Measurements from ENCODE around the gene PARVG.

PARVG gene

DNA sequence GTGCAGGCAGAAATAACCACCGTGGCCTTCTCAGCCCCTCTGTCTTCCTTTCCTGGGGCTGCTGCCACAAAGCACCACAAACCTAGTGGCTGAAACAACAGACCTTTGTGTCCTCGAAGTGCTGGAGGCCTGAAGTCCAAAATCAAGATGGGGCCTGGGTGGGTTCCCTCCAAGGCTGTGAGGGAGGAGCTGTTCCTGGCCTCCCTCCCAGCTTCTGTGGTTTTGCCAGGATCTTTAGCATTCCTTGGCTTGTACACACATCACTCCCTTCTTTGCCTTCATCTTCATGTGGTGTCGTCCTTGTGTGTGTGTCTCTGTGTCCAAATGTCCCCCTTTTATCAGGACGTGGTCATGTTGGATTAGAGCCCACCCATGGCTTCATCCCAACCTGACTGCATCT is 29.0 kb upstream of the PARVG start:
- peak; percentile 50 for DNase-seq (ENCODE audit: extremely low read depth, low read depth)
- TF ChIP-seq, protein P1, sequence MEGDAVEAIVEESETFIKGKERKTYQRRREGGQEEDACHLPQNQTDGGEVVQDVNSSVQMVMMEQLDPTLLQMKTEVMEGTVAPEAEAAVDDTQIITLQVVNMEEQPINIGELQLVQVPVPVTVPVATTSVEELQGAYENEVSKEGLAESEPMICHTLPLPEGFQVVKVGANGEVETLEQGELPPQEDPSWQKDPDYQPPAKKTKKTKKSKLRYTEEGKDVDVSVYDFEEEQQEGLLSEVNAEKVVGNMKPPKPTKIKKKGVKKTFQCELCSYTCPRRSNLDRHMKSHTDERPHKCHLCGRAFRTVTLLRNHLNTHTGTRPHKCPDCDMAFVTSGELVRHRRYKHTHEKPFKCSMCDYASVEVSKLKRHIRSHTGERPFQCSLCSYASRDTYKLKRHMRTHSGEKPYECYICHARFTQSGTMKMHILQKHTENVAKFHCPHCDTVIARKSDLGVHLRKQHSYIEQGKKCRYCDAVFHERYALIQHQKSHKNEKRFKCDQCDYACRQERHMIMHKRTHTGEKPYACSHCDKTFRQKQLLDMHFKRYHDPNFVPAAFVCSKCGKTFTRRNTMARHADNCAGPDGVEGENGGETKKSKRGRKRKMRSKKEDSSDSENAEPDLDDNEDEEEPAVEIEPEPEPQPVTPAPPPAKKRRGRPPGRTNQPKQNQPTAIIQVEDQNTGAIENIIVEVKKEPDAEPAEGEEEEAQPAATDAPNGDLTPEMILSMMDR (IDR thresholded peaks at IDR 0.05; ENCODE audit: low read depth, low read length, missing control alignments): no peak
- H3K4me3 ChIP-seq (replicated peaks; ENCODE audit: low read depth, low read length): no peak overlapping the region

DNA sequence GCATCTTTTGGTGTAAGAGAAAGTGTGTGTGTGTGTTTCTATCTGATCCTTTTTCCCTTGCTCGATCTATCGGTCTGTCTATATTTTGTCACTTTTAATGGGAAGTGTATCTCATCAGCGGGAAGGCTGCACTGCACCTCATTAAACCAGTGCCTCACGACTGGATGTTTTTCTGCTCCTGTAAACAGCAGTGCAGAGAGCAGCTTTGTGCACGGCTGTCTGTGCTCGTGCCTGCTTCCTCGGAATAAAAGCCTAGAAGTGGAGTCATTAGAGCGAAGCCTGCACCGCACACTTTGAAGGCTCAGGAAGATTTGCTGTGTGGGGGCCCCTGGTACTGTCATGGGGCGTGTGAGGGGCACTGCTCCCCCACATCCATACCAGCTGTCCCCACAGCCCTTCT is 27.0 kb upstream of the PARVG start:
- no peak for DNase-seq (ENCODE audit: extremely low read depth, low read depth)
- TF ChIP-seq, protein P1 (IDR thresholded peaks at IDR 0.05; ENCODE audit: low read depth, low read length, missing control alignments): no peak
- H3K4me3 ChIP-seq (replicated peaks; ENCODE audit: low read depth, low read length): no peak overlapping the region

DNA sequence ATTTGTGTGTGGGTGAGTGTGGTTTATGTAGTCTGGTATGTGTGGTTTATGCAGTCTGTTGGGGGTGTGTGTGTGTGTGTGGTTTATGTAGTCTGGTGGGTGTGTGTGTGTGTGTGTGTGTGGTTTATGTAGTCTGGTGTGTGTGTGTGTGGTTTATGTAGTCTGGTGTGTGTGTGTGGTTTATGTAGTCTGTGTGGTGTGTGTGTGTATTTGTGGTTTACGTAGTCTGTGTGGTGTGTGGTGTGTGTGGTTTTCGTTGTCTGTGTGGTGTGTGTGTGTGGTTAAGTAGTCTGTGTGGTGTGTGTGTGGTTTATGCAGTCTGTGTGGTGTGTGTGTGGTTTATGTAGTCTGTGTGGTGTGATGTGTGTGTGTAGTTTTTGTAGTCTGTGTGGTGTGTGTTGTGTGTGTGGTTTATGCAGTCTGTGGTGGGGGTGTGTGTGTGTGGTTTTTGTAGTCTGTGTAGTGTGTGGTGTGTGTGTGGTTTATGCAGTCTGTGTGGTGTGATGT is 26.2 kb upstream of the PARVG start:
- DNase-seq (ENCODE audit: extremely low read depth, low read depth): no peak
- H3K4me3 ChIP-seq (replicated peaks; ENCODE audit: low read depth, low read length): no peak overlapping the region
- TF ChIP-seq, protein P1 (IDR thresholded peaks at IDR 0.05; ENCODE audit: low read depth, low read length, missing control alignments): no peak

DNA sequence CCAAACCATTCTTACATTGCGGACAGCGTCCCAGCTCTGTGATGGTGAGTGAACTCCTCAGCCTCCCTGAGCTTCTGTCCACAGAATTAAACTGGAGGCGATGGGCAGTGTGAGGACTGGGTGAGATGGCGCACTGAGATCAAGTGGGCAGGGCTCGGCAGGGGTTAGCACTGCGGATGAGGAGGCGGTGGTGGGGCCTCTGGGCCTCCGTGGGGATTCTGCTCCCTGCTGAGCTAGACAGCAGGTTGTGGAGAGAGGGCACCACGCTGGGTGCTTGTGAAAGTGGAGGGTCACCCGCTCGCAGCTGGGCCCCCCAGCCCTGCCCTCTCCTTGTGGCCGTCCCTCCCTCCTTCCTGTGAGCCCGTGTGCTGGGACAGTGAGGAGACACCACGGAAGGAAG is 25.6 kb upstream of the PARVG start:
- TF ChIP-seq, protein P1 (IDR thresholded peaks at IDR 0.05; ENCODE audit: low read depth, low read length, missing control alignments): no peak
- DNase-seq (ENCODE audit: extremely low read depth, low read depth): no peak
- H3K4me3 ChIP-seq (replicated peaks; ENCODE audit: low read depth, low read length): no peak overlapping the region

DNA sequence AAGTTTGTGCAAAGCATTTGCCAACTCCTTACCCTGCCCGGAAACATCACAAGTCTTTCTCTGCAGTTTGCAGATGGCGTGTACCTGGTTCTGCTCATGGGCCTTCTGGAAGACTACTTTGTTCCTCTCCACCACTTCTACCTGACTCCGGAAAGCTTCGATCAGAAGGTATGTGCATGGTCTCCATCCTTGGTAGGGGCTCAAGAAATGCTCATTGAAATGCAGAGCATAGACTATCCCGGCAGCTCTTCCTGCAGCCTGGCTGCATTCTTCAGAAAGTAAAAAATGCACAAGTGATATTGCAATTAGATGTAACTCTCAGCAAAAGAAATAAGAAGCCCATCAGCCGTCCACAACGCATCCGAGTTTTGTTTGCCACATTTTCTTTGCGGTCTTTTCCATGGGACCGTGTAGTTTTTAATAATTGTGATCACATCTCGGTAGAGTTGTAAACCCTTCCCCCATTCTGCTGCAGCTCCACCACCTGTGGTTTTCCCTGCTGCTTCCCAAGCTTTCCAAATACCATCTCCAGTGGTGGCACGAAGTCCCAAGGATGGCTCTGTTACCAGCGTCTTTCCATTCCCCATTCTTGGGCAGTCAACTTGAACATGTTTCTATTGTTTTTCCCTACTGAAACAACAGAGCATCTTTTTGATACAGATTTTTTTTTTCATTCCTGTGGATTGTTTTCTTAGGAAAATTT is 22.7 kb upstream of the PARVG start:
- TF ChIP-seq, protein P1 (IDR thresholded peaks at IDR 0.05; ENCODE audit: low read depth, low read length, missing control alignments): no peak
- no peak overlapping the region for H3K4me3 ChIP-seq (replicated peaks; ENCODE audit: low read depth, low read length)
- no peak for DNase-seq (ENCODE audit: extremely low read depth, low read depth)

DNA sequence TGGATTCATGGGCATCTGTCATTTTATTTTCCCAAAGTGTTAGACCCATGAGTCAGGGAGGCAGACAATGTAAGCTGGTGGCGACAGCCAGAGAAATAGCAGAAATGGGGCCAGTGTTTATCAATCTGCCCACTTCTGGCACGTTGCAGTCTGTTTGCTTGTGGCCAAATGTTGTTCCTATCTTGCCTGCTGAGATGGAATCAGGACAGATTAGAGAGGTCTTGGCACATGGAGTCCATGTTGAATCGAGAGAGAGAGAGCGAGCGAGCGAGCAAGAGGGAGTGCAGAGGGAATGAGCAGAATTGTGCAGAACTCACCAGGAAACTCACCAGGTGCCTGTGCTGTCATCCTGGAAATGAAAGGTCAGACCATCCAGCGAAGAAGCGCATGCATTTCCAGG is 21.9 kb upstream of the PARVG start:
- TF ChIP-seq, protein P1 (IDR thresholded peaks at IDR 0.05; ENCODE audit: low read depth, low read length, missing control alignments): no peak
- no peak for DNase-seq (ENCODE audit: extremely low read depth, low read depth)
- H3K4me3 ChIP-seq (replicated peaks; ENCODE audit: low read depth, low read length): no peak overlapping the region

DNA sequence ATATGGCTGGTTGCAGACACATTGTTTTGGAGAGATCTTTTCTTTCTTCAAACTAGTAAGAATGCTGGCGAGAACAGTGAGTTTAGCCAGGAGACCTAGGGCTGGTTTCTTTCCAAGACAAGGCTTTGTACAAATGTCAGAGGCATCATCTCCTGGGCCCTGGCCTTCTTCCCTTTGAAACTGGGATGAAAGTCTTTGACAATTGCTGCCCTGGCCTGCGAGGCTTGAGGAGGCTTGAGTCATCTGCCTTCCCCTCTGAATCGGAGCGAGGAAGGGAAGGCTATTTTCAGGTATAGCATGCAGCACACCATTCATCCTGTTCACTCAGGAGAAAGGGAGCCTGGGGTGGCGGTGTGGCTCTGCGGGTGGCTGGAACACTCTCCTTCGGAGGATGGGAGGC is 21.5 kb upstream of the PARVG start:
- H3K4me3 ChIP-seq (replicated peaks; ENCODE audit: low read depth, low read length): no peak overlapping the region
- DNase-seq (ENCODE audit: extremely low read depth, low read depth): no peak

More for the DNA sequence above, 21.5 kb upstream of the PARVG start:
- TF ChIP-seq, protein P1 (IDR thresholded peaks at IDR 0.05; ENCODE audit: low read depth, low read length, missing control alignments): no peak
